Ishikawa (cell line): ENCODE results near the gene OR5A1.

Experiments used
- CEBPB ChIP-seq: IDR thresholded peaks from 2 replicates; pipeline ENCODE4 v1.6.1; 2012
- EP300 ChIP-seq: IDR thresholded peaks from 2 replicates; pipeline ENCODE4 v1.6.1; 2012; ENCODE audit warnings: borderline replicate concordance
- TF ChIP-seq, protein P1 (sequence below): IDR thresholded peaks from 2 replicates; pipeline ENCODE4 v1.6.1; 2012; ENCODE audit warnings: low read depth, mild to moderate bottlenecking

DNA sequence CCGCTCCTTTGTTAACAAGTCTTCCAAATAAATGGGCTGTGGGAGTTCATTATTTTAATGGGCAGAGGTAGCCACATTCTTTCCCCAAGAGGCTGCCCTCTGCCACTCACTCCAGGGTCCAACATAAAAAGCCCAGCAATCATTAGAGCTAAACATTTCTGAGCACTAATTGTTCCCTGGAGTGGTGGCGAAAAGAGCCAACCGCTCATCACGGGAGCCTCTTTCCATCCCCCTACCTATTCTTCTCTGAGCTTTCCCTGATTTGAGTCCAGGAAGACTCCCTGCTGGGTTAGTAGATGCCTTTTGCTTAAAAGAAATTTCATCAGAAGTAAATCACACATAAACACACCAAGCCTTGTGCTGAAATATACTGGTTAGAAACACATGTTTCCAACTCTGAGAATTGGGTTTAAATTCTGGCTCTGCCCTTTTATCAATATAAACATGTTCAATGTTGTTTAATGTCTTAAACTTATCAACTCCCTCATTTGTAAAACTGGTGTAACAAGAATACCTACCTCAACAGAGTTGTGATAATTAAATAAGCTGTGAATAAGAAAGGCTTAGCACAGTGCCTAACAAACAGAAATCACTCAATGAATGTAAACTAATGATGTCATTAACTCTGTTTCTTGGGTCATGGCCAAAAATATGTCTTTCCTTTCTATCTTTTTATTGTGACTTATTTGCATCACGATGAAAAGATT lies 9.8 kb upstream of the OR5A1 start, which contains the start of gene OR5A2:
- TF ChIP-seq, protein P1, sequence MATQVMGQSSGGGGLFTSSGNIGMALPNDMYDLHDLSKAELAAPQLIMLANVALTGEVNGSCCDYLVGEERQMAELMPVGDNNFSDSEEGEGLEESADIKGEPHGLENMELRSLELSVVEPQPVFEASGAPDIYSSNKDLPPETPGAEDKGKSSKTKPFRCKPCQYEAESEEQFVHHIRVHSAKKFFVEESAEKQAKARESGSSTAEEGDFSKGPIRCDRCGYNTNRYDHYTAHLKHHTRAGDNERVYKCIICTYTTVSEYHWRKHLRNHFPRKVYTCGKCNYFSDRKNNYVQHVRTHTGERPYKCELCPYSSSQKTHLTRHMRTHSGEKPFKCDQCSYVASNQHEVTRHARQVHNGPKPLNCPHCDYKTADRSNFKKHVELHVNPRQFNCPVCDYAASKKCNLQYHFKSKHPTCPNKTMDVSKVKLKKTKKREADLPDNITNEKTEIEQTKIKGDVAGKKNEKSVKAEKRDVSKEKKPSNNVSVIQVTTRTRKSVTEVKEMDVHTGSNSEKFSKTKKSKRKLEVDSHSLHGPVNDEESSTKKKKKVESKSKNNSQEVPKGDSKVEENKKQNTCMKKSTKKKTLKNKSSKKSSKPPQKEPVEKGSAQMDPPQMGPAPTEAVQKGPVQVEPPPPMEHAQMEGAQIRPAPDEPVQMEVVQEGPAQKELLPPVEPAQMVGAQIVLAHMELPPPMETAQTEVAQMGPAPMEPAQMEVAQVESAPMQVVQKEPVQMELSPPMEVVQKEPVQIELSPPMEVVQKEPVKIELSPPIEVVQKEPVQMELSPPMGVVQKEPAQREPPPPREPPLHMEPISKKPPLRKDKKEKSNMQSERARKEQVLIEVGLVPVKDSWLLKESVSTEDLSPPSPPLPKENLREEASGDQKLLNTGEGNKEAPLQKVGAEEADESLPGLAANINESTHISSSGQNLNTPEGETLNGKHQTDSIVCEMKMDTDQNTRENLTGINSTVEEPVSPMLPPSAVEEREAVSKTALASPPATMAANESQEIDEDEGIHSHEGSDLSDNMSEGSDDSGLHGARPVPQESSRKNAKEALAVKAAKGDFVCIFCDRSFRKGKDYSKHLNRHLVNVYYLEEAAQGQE, result no peak
- TF ChIP-seq CEBPB (no peak), EP300 (no peak)
